ENCODE data around the gene CFAP57. TPM values are rescaled to one million over a fixed set of nuclear protein-coding genes. Genes with fewer than 3 reads are reported as not detected.

CFAP57 gene
- total RNA-seq, 1 experiment from 2014 or later, result 1.7 TPM

GRCh38 chr1:43232482-43232881 is 60.4 kb downstream of the CFAP57 start:
- Histone ChIP-seq H3F3A (ENCODE audit: insufficient read depth, low read depth) (no peaks in the 10 kb centered on the region), H3K27ac (no peak overlapping the region), H3K4me2 (no peak overlapping the region; the same call in 1 of the 2 replicates), H3K27me3 (ENCODE audit: insufficient read depth, low read depth) (no peaks in the 10 kb centered on the region), H4K20me1 (ENCODE audit: insufficient read depth) (no peaks in the 10 kb centered on the region), H3K4me1 (replicated peaks; ENCODE audit: insufficient read depth) (peaks cover 16% of the 10 kb centered on the region), H2AFZ (no peak overlapping the region), H3K79me2 (ENCODE audit: low read depth) (no peaks in the 10 kb centered on the region), H3K36me3 (ENCODE audit: low read depth) (no peaks in the 10 kb centered on the region), H3K9me3 (ENCODE audit: insufficient read depth, low read depth) (no peaks in the 10 kb centered on the region), H3K4me3 (no peak overlapping the region), H3K9me2 (ENCODE audit: insufficient read depth) (no peaks in the 10 kb centered on the region)
- no peak for DNase-seq
- intact Hi-C loops (cut with micrococcal nuclease; ENCODE audit: unreplicated experiment), result no loop called here
- no peak for TF ChIP-seq CTCF (conservative IDR thresholded peaks at IDR 0.05)
- no peak for TF ChIP-seq EZH2 (IDR thresholded peaks at IDR 0.05; ENCODE audit: low read depth)
- no TSS peak for BruUV-seq (replicated peaks)
- ChIA-PET CTCF (interaction anchor here (0.6 kb wide), 1 partner anchor 301 kb away, joined by 3 read pairs; no protein-coding TSS in a partner anchor), POLR2A (ENCODE audit: unreplicated experiment) (no interaction called here)

GRCh38 chr1:43233631-43234030 is 61.5 kb downstream of the CFAP57 start:
- intact Hi-C loops (cut with micrococcal nuclease; ENCODE audit: unreplicated experiment), result no loop called here
- no peak overlapping the region for H2AFZ ChIP-seq
- H3K4me2 ChIP-seq, result no peak overlapping the region
- H3K27ac ChIP-seq, result no peak overlapping the region
- no peaks in the 10 kb centered on the region for H3K36me3 ChIP-seq (ENCODE audit: low read depth)
- BruUV-seq (replicated peaks), result no TSS peak
- no peaks in the 10 kb centered on the region for H4K20me1 ChIP-seq (ENCODE audit: insufficient read depth)
- CTCF ChIA-PET, result interaction anchor here (0.7 kb wide), 1 partner anchor 75 kb away, joined by 6 read pairs; no protein-coding TSS in a partner anchor
- POLR2A ChIA-PET (ENCODE audit: unreplicated experiment), result no interaction called here
- no peak for TF ChIP-seq CTCF (conservative IDR thresholded peaks at IDR 0.05)
- TF ChIP-seq EZH2 (IDR thresholded peaks at IDR 0.05; ENCODE audit: low read depth), result no peak
- no peaks in the 10 kb centered on the region for H3K79me2 ChIP-seq (ENCODE audit: low read depth)
- H3K9me2 ChIP-seq (ENCODE audit: insufficient read depth), result no peaks in the 10 kb centered on the region
- DNase-seq, result no peak
- peaks cover 10% of the 10 kb centered on the region for H3K4me1 ChIP-seq (replicated peaks; ENCODE audit: insufficient read depth)
- no peaks in the 10 kb centered on the region for H3F3A ChIP-seq (ENCODE audit: insufficient read depth, low read depth)
- H3K27me3 ChIP-seq (ENCODE audit: insufficient read depth, low read depth), result no peaks in the 10 kb centered on the region
- H3K4me3 ChIP-seq, result no peak overlapping the region
- no peaks in the 10 kb centered on the region for H3K9me3 ChIP-seq (ENCODE audit: insufficient read depth, low read depth)

- intact Hi-C loops (cut with micrococcal nuclease; ENCODE audit: unreplicated experiment), result no loop called here
- Histone ChIP-seq H3K4me2 (no peak overlapping the region), H3K4me3 (no peak overlapping the region), H3K27ac (no peak overlapping the region), H3K4me1 (replicated peaks; ENCODE audit: insufficient read depth) (peaks cover 10% of the 10 kb centered on the region), H3F3A (ENCODE audit: insufficient read depth, low read depth) (no peaks in the 10 kb centered on the region), H3K9me2 (ENCODE audit: insufficient read depth) (no peaks in the 10 kb centered on the region), H2AFZ (no peak overlapping the region), H3K9me3 (ENCODE audit: insufficient read depth, low read depth) (no peaks in the 10 kb centered on the region), H3K36me3 (ENCODE audit: low read depth) (no peaks in the 10 kb centered on the region), H3K79me2 (ENCODE audit: low read depth) (no peaks in the 10 kb centered on the region), H4K20me1 (ENCODE audit: insufficient read depth) (no peaks in the 10 kb centered on the region), H3K27me3 (ENCODE audit: insufficient read depth, low read depth) (no peaks in the 10 kb centered on the region)
- ChIA-PET CTCF (no interaction called here), POLR2A (ENCODE audit: unreplicated experiment) (no interaction called here)
- DNase-seq, result no peak
- no peak for TF ChIP-seq EZH2 (IDR thresholded peaks at IDR 0.05; ENCODE audit: low read depth)
- no peak for TF ChIP-seq CTCF (conservative IDR thresholded peaks at IDR 0.05)
- BruUV-seq (replicated peaks), result no TSS peak
Measured at GRCh38 chr1:43234267-43234666, 62.1 kb downstream of the CFAP57 start.
